ENCODE measurements around the gene STAB2.

DNA sequence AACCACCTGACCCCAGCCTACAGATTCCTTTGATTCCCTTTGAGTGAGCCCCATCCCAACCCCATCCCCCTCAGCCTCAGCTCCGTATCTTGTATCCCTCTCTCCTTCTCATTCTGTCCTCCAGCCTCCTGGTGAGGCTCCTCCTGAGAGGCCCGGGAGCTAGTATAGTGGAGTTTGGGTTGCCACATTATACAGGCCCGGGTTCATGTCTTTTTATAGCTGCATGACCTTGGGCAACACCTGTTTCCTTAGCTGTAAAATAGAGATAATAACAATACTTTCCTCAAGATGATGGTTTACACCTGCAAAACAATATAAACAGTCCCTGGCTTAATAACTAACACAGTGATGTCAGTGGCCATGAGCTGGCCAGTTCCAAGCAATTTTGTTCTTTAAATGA, 89.8 kb downstream of the STAB2 start:
- no peak for TF ChIP-seq POLR2A (IDR thresholded peaks at IDR 0.05)
- TF ChIP-seq, protein P1, sequence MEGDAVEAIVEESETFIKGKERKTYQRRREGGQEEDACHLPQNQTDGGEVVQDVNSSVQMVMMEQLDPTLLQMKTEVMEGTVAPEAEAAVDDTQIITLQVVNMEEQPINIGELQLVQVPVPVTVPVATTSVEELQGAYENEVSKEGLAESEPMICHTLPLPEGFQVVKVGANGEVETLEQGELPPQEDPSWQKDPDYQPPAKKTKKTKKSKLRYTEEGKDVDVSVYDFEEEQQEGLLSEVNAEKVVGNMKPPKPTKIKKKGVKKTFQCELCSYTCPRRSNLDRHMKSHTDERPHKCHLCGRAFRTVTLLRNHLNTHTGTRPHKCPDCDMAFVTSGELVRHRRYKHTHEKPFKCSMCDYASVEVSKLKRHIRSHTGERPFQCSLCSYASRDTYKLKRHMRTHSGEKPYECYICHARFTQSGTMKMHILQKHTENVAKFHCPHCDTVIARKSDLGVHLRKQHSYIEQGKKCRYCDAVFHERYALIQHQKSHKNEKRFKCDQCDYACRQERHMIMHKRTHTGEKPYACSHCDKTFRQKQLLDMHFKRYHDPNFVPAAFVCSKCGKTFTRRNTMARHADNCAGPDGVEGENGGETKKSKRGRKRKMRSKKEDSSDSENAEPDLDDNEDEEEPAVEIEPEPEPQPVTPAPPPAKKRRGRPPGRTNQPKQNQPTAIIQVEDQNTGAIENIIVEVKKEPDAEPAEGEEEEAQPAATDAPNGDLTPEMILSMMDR (IDR thresholded peaks at IDR 0.05): no peak

Measured in esophagus squamous epithelium (tissue), 4 donors.